H1 (cell line): ENCODE measurements around the gene SRPK3. TPM values are rescaled to one million over a fixed set of nuclear protein-coding genes. Genes with fewer than 3 reads are reported as not detected.

Source experiments
- CBX5 ChIP-seq: fragments of 300-800, 300-1000 bp; sonication (generic); IDR thresholded peaks from 2 replicates; pipeline ENCODE4 v1.7.1; 2016; ENCODE audit warnings: antibody characterized with exemption, low read length, low read depth
- CTBP2 ChIP-seq: IDR thresholded peaks from 2 replicates; pipeline ENCODE4 v1.7.0; 2011; ENCODE audit warnings: borderline replicate concordance, mild to moderate bottlenecking, moderate library complexity, mixed read lengths, low read length; ENCODE audit not compliant: insufficient read depth, insufficient read length
- EP300 ChIP-seq, 2 experiments: IDR thresholded peaks; 1 replicate in 1 of 2; 2 replicates in 1 of 2; pipeline ENCODE4 v1.6.1; 2011 to 2012; ENCODE audit warnings: low read depth in 2 of 2, low read length in 2 of 2, mild to moderate bottlenecking in 2 of 2, borderline replicate concordance in 1 of 2, inconsistent platforms in 1 of 2, moderate library complexity in 1 of 2
- HDAC2 ChIP-seq, 2 experiments: fragments of 300-600 bp in 1 of 2; sonication (generic) in 1 of 2; IDR thresholded peaks; 2 replicates each; pipeline ENCODE4 v1.6.1; 2011 to 2012; ENCODE audit warnings: low read depth in 2 of 2, low read length in 2 of 2, mild to moderate bottlenecking in 2 of 2, moderate library complexity in 2 of 2, borderline replicate concordance in 1 of 2, inconsistent platforms in 1 of 2
- NANOG ChIP-seq: IDR thresholded peaks from 2 replicates; pipeline ENCODE4 v1.6.1; 2011; ENCODE audit warnings: low read length, low read depth, mild to moderate bottlenecking, inconsistent platforms; ENCODE audit not compliant: insufficient read depth, poor library complexity, severe bottlenecking
- PHF8 ChIP-seq: fragments of 200-600 bp; sonication (generic); conservative IDR thresholded peaks from 2 replicates; pipeline ENCODE4 v1.7.1; 2012; ENCODE audit warnings: low read depth, mild to moderate bottlenecking, inconsistent platforms, low read length, moderate library complexity
- polyA plus RNA-seq, 7 experiments: library from polyadenylated mRNA; depleted of rRNA in 3 of 7; stranded (reverse) in 5 of 7; unstranded in 2 of 7; fragments of >200 nt in 5 of 7; fragments of 200-250 nt in 2 of 7; gene quantifications; 1 replicate in 5 of 7; 2 replicates in 1 of 7; 4 replicates in 1 of 7; pipeline versions ENCODE4 v1.2.1 to v1.2.3, GENCODE V29; 2011 to 2013; ENCODE audit warnings: missing spikeins in 2 of 7, mixed read lengths in 2 of 7
- total RNA-seq: library from RNA; stranded (reverse); fragmentation: NEBNext Ultra II Directional; extraction: Animal tissue kit (Norgen Biotek cat#: 25700); gene quantifications from 2 replicates; pipeline ENCODE4 v1.2.1, GENCODE V29; 2021

Gene SRPK3
- total and polyA plus RNA-seq, 2 of the 8 experiments (the other 6 are each of a cell fraction or from before 2014, with no cell fraction given): not detected

GRCh38 chrX:153820601-153821000, 39.8 kb downstream of the SRPK3 start (continued):
- TF ChIP-seq HDAC2 (IDR thresholded peaks at IDR 0.05; ENCODE audit: borderline replicate concordance in 1 of 2, low read depth in 2 of 2, low read length in 2 of 2) (no peak), CBX5 (no peak), EP300 (IDR thresholded peaks at IDR 0.05; ENCODE audit: borderline replicate concordance in 1 of 2, low read depth in 2 of 2, low read length in 2 of 2) (no peak), CTBP2 (no peak), NANOG (no peak), PHF8 (no peak)
